IPS DF 6.9 (cell line): ENCODE data around the gene CYRIA.

ENCODE experiments used
- DNase-seq: peaks from one replicate; pipeline ENCODE4 v3.0.0-alpha.2; 2013; ENCODE audit warnings: low read depth, low spot score
- H3K27ac ChIP-seq: one replicate; pipeline ENCODE4 v1.5.1; 2013; ENCODE audit warnings: low read length, control low read depth
- H3K27me3 ChIP-seq: 2 replicates; pipeline ENCODE4 v1.6.1; 2013; ENCODE audit warnings: mild to moderate bottlenecking, low read length; ENCODE audit not compliant: control insufficient read depth, insufficient read depth
- H3K36me3 ChIP-seq: 2 replicates; pipeline ENCODE4 v1.6.1; 2013; ENCODE audit warnings: low read length; ENCODE audit not compliant: control insufficient read depth, insufficient read depth
- H3K4me1 ChIP-seq: 2 replicates; pipeline ENCODE4 v1.6.1; 2013; ENCODE audit warnings: low read length; ENCODE audit not compliant: control insufficient read depth, insufficient read depth
- H3K4me3 ChIP-seq: 2 replicates; pipeline ENCODE4 v1.5.1; 2013; ENCODE audit warnings: mild to moderate bottlenecking, low read length
- H3K9me3 ChIP-seq: 2 replicates; pipeline ENCODE4 v1.6.1; 2013; ENCODE audit warnings: low read length, inconsistent platforms; ENCODE audit not compliant: control insufficient read depth, insufficient read depth
- WGBS: extraction: QIAGEN DNeasy Blood & Tissue Kit; methylation state at CpG from one replicate; pipeline ENCODE4 v1.1.7; 2013; ENCODE audit warnings: mixed read lengths, missing lambda C conversion rate; ENCODE audit not compliant: insufficient read length, insufficient coverage; 5-methylcytosine and 5-hydroxymethylcytosine counted together

The CYRIA gene

DNA sequence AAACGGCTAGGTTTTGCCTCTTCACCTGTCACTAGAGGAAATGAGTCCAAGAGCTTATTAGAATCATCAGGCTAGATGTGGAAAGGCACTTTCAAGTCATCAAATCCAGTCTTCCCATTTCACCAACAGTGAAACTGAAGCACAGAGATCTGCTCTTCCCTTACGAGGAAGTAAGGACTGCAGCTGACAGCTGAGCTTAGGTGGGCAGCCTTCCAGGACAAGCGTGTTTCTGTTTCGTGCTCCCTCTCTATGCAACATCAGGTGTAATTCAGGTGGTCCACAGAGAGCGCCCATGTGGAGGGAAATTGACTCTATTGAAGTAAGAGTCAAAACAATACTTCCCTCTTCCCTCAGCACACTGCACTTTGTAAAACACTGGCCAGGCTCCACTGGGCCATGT is 5.5 kb downstream of the CYRIA start:
- Histone ChIP-seq H3K9me3 (no peaks in the 10 kb centered on the region), H3K27ac (no peak overlapping the region), H3K27me3 (no peaks in the 10 kb centered on the region; the same call in 1 of the 2 replicates), H3K4me3 (no peak overlapping the region), H3K36me3 (no peaks in the 10 kb centered on the region), H3K4me1 (no peaks in the 10 kb centered on the region)
- WGBS = no CpG with 5 or more reads among the region's 5 CpGs
- DNase-seq = no peak

DNA sequence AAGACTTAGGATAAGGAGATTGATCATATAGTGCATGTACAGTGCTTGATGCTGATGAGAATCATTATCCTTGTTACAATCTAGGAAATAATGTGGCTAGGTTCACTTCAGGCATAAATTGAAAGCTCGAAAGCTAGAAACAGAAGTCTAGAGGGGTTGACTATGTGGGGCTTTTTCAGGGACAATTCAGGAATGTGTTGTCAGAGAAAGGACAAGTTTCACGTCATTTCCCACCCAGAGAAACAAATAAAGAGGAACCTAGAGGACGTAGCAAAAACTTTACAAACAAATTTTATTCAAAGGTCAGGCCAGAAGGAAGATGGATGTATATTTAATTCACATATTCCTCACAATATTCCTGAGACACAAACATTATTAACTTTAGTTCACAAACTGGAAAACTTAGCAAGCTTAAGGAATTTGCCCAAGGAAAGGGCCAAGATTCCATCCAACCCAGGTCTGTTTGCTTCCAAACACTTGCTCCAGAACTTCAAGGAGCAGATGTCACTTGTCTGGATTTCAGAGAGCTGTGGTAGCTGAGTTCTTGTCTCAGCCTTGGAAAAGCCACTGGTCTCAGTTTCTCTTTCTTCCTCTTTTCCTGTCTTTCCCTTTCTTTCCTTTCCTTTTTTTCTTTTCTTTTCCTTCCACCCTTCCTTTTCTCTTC is 7.4 kb downstream of the CYRIA start:
- Histone ChIP-seq H3K36me3 (no peaks in the 10 kb centered on the region), H3K4me1 (no peaks in the 10 kb centered on the region), H3K27me3 (no peaks in the 10 kb centered on the region), H3K4me3 (no peak overlapping the region), H3K9me3 (no peaks in the 10 kb centered on the region), H3K27ac (no peak overlapping the region)
- WGBS = no CpG with 5 or more reads among the region's 3 CpGs
- DNase-seq = no peak

DNA sequence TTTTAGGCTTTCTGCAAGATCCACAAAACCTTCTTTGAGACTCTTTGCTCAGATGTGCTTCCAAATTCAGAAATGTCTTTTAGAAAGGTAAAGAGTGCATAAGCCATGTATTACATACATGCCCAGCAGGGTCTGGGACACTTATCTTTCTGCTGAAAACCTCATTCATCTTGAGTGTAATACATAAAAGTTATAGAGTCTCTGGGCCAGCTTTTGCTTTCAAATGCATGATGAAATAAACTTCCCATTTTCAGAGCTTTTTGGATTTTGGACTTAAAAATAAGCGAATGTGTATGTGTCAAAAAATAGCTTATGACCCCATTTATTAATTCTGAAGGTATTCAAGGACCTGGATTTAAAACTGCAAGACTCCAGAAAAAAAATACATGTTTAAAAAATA is 8.0 kb downstream of the CYRIA start:
- Histone ChIP-seq H3K4me1 (no peaks in the 10 kb centered on the region), H3K27me3 (no peaks in the 10 kb centered on the region), H3K4me3 (no peak overlapping the region), H3K9me3 (no peaks in the 10 kb centered on the region), H3K36me3 (no peaks in the 10 kb centered on the region), H3K27ac (no peak overlapping the region)
- WGBS = no CpG with 5 or more reads among the region's 1 CpG
- DNase-seq = no peak

DNA sequence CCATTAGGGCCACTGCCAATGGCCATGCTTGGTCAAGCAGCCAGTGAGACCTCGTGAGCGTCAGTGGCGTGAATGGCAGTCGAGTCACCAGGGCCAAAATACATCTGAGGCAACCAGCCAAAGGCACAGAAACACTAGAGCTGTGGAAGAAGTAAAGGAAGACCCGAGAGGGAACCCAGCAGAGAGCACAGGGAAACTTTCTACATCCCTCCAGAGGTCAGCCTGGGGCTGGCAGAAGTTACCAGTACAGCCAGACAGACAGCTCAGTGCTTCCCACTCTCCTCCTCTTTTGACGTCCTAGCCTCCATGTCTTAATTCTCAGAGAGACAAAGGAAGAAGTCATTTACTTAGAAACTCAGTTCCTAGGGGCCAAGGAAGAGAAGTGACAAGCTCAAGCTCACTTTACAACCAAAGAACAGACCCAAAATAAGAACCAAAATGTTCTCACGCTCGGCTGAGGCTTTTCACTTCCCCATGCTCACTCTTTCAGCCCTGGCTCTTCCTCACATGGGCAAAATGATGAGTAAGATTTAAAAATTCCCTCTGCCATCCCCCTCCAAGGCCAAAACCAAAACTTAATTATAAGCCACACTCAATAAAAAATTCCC is 8.7 kb downstream of the CYRIA start:
- no peaks in the 10 kb centered on the region for H3K27me3 ChIP-seq
- no peak for DNase-seq
- H3K4me1 ChIP-seq = no peaks in the 10 kb centered on the region
- WGBS = no CpG with 5 or more reads among the region's 8 CpGs
- no peak overlapping the region for H3K27ac ChIP-seq
- no peaks in the 10 kb centered on the region for H3K36me3 ChIP-seq
- no peaks in the 10 kb centered on the region for H3K9me3 ChIP-seq
- no peak overlapping the region for H3K4me3 ChIP-seq

DNA sequence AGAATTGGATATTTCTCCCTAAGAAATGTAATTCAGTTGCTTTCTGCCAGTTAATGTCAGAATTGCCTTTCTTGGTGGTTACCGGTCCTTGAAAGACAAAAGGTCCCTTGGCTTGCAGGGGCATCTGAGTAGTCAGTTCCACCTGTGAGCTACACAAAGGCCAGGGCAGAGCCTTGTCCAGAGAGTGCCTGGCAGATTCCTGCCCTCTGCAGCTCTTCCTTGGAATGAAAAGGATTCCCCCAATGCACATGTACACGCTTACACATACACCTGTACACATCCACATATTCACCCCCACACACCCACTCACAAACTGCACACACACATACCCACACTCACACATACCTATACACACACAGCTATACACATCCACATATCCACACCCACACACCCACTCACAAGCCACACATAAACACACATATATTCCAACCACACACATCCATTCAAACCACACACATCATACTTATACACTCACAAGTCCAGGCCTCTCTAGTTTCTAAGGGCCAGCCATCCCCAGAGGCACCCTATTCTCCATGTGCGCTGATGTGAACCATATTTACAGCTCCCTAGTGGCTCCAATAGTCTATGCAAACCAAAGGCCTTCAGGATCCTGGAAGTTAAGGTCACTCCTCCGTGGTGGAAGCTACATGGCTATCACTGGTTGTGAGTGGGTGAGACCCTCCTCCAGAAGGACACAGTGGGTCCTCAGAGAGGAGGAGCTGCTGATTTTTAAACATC is 9.6 kb downstream of the CYRIA start:
- H3K36me3 ChIP-seq = no peaks in the 10 kb centered on the region
- no peaks in the 10 kb centered on the region for H3K27me3 ChIP-seq
- H3K4me3 ChIP-seq = no peak overlapping the region
- WGBS = no CpG with 5 or more reads among the region's 4 CpGs
- DNase-seq = no peak
- no peak overlapping the region for H3K27ac ChIP-seq
- no peaks in the 10 kb centered on the region for H3K9me3 ChIP-seq
- H3K4me1 ChIP-seq = no peaks in the 10 kb centered on the region

DNA sequence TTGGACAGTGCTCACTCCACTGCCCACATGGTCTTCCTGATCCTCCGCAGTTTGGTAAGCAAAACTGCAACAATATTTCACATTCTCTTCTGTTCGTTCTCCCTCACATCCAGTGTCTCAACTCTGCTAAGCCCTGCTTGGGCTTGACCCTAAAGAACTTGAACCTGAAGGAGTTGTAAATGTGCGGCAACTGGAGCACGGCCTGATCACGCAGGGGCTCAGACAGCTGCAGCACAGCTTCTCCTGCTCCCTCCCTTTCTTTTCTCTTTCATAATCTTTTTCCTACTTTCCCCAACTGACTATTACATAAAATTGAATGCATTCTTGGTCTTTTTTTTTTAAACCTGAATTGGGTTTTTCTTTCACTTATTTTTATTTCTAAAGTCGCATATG is 10.2 kb downstream of the CYRIA start:
- Histone ChIP-seq H3K27me3 (no peaks in the 10 kb centered on the region), H3K4me1 (no peaks in the 10 kb centered on the region), H3K27ac (no peak overlapping the region), H3K36me3 (no peaks in the 10 kb centered on the region), H3K4me3 (no peak overlapping the region), H3K9me3 (no peaks in the 10 kb centered on the region)
- WGBS = no CpG with 5 or more reads among the region's 6 CpGs
- no peak for DNase-seq

DNA sequence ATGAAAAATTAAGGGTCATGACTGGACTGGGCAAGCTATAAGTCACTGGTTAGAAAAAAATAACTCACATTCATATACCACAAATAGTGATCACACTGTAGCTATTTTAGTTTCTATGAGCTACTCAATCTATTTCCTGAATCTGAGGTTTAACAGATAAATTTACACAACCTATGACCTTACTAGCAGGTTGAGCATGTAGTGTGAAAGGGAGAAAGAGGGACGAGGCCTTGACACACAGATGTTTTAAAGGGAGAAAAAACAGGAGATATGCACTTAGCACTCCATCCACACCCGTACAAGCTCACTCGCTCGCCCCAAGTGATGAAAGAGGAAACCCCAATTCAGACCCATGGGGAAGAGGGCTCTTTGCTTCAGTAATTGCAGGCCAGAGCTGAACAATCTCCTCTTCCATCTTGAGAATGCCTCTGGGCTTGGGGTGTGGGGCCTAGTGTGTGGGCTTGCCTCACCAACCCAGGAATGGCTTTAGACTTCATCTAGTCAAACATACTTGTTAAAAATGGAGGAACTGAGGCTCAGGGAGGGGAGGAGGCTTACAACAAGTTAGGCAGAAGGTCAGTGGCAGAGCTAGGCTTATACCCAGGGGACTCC is 10.7 kb downstream of the CYRIA start:
- Histone ChIP-seq H3K9me3 (no peaks in the 10 kb centered on the region), H3K4me1 (no peaks in the 10 kb centered on the region), H3K4me3 (no peak overlapping the region), H3K36me3 (no peaks in the 10 kb centered on the region), H3K27ac (no peak overlapping the region), H3K27me3 (no peaks in the 10 kb centered on the region)
- no CpG with 5 or more reads among the region's 4 CpGs for WGBS
- no peak for DNase-seq

GRCh38 chr2:16653799-16654198 is 11.8 kb downstream of the CYRIA start:
- no peak for DNase-seq
- Histone ChIP-seq H3K27me3 (no peaks in the 10 kb centered on the region), H3K4me1 (no peaks in the 10 kb centered on the region), H3K9me3 (no peaks in the 10 kb centered on the region), H3K27ac (no peak overlapping the region), H3K4me3 (no peak overlapping the region), H3K36me3 (no peaks in the 10 kb centered on the region)
- no CpG with 5 or more reads among the region's 4 CpGs for WGBS

DNA sequence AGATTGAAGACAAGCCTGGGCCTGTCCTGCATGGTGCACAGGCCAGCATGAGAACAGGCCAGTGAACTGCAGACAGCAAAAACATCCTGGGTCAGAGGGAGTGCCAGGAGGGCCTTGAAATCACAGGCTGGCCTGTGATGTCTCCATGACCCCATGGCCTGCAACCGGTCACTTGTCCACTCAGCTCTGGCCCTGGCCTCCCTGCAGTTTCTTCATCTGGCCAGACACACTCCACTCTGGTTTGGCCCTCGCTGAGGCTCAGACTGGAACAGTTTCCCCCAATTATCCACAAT is 12.6 kb downstream of the CYRIA start:
- WGBS = no CpG with 5 or more reads among the region's 2 CpGs
- Histone ChIP-seq H3K27me3 (no peaks in the 10 kb centered on the region), H3K36me3 (no peaks in the 10 kb centered on the region), H3K4me1 (no peaks in the 10 kb centered on the region), H3K9me3 (no peaks in the 10 kb centered on the region), H3K27ac (no peak overlapping the region), H3K4me3 (no peak overlapping the region)
- DNase-seq = no peak

- Histone ChIP-seq H3K36me3 (no peaks in the 10 kb centered on the region), H3K27ac (no peak overlapping the region), H3K4me3 (no peak overlapping the region), H3K9me3 (no peaks in the 10 kb centered on the region), H3K27me3 (no peaks in the 10 kb centered on the region), H3K4me1 (no peaks in the 10 kb centered on the region)
- no CpG with 5 or more reads among the region's 8 CpGs for WGBS
- DNase-seq = no peak
These were observed 13.1 kb downstream of the CYRIA start for GRCh38 chr2:16652296-16653082.
